GM19240 (cell line): ENCODE data around the gene LTBP4.

Source experiments
- DNase-seq: peaks from one replicate; pipeline ENCODE4 v3.0.0; 2011; ENCODE audit warnings: low spot score; ENCODE audit not compliant: insufficient read length

The LTBP4 gene

GRCh38 chr19:40662925-40663694 is 61.9 kb downstream of the LTBP4 start:
- peak; percentile 95 for DNase-seq

DNA sequence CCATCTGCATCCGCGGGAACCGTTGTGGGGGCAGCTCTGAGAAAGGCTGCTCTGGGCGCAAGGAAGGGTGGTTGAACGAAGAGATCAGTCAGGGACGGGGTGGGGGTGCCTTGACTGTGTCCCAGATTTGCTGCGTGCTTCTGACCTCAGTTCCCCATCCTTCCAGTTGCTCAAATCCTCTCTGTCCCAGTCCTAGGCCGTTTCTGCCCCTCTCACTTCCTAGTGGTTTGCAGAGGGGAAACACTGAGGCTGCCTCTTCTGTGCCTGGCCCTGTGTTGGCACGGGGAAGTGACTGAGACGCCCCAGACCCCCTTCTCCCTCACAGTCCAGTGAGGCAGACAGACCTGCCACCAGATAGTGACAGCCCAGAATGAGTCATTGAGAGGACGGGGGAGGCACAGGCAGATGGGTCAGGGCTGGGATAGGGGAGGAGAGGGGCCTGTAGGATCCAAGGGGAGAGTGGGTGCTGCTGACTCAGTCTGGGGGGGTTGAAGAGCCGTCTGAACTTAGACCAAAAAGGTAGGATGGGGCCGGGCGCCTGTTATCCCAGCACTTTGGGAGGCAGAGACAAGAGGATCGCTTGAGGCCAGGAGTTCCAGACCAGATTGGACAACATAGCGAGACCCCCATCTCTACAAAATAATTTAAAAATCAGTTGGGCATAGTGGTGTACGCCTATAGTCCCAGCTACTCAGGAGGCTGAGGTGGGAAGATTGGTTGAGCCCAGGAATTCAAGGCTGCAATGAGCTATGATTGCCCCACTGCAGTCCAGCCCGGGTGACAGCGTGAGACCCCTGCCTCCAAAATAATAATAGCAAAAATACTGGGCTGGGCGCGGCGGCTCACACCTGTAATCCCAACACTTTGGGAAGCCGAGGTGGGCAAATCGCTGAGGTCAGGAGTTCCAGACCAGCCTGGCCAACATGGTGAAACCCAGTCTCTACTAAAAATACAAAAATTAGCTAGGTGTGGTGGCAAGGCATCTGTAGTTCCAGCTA is 62.8 kb downstream of the LTBP4 start:
- no peak for DNase-seq

DNA sequence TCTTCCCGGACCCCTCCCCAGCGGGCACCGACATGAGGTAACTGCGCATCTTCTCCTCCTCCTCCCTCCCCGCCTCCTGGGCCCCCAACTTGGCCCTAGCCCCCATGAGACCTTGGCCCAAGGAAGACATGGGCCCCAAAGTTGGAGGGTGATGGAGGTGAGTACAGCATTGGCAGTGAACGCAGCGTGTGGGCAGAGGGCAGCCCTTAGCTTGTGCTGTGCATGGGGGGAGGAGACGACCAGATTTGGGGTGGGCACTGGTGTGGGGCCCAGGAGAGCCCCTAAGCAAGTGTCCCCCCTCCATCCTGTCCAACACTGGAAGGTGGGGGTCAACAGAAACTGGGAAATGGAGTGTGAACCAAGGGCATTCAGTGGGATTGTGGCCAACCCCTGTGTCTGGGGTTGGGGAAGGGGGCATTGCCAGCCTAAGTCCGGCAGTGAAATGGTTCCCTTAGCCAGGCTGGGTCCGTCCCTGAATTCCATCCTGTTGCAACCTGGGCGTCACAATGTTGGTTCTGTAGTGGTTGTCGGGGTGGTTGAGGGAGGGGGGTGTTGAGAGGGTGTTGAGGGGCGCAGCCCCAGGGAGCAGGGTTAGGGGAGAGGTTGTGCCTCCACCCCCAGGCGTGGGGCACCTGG is 65.8 kb downstream of the LTBP4 start:
- DNase-seq = no peak

DNA sequence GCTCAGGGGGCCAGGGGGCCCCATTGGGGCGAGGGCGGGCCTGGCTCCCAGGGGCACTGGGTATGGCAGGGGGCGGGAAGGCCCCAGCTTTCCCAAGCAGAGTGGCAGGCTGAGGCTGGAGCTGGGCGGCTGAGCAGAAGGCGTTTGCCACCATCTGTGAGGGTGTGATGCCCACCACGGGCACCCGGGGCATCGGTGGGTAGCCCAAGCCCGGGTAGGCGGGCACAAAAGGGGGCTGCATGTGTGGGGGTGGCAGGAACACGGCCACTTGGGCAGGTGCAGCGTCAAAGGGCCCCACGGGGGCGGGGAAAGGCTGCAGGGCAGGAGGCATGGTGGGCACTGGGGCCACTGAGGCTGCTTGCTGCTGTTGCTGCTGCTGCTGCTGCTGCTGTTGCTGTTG is 66.4 kb downstream of the LTBP4 start:
- DNase-seq = no peak

- no peak for DNase-seq
Observed at GRCh38 chr19:40668991-40669614, 67.9 kb downstream of the LTBP4 start.

GRCh38 chr19:40671404-40671803 is 70.2 kb downstream of the LTBP4 start:
- no peak for DNase-seq

GRCh38 chr19:40672038-40672437 is 70.9 kb downstream of the LTBP4 start:
- DNase-seq = no peak

GRCh38 chr19:40672573-40673299 is 71.6 kb downstream of the LTBP4 start:
- no peak for DNase-seq

GRCh38 chr19:40673397-40673796 is 72.2 kb downstream of the LTBP4 start:
- no peak for DNase-seq

DNA sequence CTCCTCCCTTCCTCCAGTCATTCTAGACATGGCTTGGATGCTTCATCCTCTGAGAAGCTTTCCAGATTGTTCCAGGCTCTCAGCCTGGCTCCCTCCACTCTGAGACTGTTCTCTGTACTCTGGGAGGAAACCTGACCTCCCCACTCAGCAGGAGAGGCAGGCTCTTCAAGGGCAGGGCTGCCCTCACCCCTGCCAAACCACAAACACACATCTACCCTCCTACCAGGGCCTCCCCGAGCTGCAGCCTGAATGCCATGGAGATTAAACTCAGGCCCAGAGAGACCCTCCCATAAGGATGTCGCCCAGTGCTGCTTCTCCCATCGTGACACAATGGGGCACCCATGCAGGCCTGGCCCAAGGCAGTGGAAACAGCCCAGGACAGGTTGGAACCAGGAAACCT is 73.1 kb downstream of the LTBP4 start:
- DNase-seq = no peak

DNA sequence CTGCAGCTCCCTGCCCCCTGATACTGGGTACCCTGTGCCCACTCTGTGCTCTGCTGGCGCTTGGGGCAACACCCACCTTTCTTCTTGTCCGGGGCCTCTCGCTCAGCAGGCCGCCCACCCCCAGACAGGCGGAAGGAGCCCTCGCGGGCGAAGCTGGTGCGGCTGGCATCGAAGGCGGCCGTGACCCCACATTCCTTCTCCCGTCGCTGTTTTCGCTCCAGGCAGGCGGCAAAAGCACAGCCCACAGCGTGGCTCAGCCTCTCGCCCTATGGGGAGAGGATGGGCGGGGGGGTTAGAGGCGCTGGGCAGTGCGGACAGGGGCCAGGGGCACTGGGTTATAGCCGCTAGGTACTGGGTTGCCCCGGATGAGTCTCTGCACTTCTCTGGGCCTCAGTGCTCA is 76.0 kb downstream of the LTBP4 start:
- DNase-seq = no peak
